Lung (tissue), 12 donors: ENCODE data around the gene TBKBP1. TPM values are rescaled to one million over a fixed set of nuclear protein-coding genes. Genes with fewer than 3 reads are reported as not detected.

ENCODE experiments used
- ATAC-seq: fragments of 200-7000 bp; cut with Tn5 transposase; one replicate; pipeline ENCODE4 v1.9.1; 2020; ENCODE audit warnings: moderate number of reproducible peaks; ENCODE audit not compliant: insufficient read depth, low FRiP score
- DNase-seq, 3 donors: peaks; one replicate each; pipeline ENCODE4 v3.0.0-alpha.2; 2013 to 2017
- H3K27ac ChIP-seq, 2 donors: one replicate each; pipeline ENCODE4 v1.5.1; 2013; ENCODE audit warnings: mild to moderate bottlenecking in 2 of 2, moderate library complexity in 2 of 2, control low read depth in 1 of 2, inconsistent platforms in 1 of 2, low read depth in 1 of 2, low read length in 1 of 2
- H3K27me3 ChIP-seq, 3 donors: one replicate each; pipeline ENCODE4 v1.5.1; 2013; ENCODE audit warnings: low read length in 2 of 3; ENCODE audit not compliant: control insufficient read depth in 3 of 3, insufficient read depth in 3 of 3
- H3K36me3 ChIP-seq, 4 donors: one replicate each; pipeline ENCODE4 v1.5.1; 2013; ENCODE audit warnings: low read length in 4 of 4, mild to moderate bottlenecking in 1 of 4, moderate library complexity in 1 of 4; ENCODE audit not compliant: control insufficient read depth in 4 of 4, insufficient read depth in 4 of 4
- H3K4me1 ChIP-seq, 5 donors: one replicate each; pipeline ENCODE4 v1.5.1; 2013; ENCODE audit warnings: low read length in 5 of 5, mild to moderate bottlenecking in 2 of 5, moderate library complexity in 1 of 5; ENCODE audit not compliant: control insufficient read depth in 5 of 5, insufficient read depth in 5 of 5
- H3K4me3 ChIP-seq: one replicate; pipeline ENCODE4 v1.5.1; 2013; ENCODE audit warnings: mild to moderate bottlenecking, control low read depth, moderate library complexity
- H3K9ac ChIP-seq, 2 donors: one replicate each; pipeline ENCODE4 v1.5.1; 2013; ENCODE audit warnings: low read length in 2 of 2, control low read depth in 1 of 2; ENCODE audit not compliant: insufficient read depth in 1 of 2
- H3K9me3 ChIP-seq, 4 donors: one replicate each; pipeline ENCODE4 v1.5.1; 2013; ENCODE audit warnings: low read length in 3 of 4, mild to moderate bottlenecking in 1 of 4, moderate library complexity in 1 of 4; ENCODE audit not compliant: control insufficient read depth in 4 of 4, insufficient read depth in 3 of 4
- WGBS, 2 donors: extraction: QIAGEN DNeasy Blood & Tissue Kit; methylation state at CpG; one replicate each; pipeline ENCODE4 v1.1.7; 2013; 5-methylcytosine and 5-hydroxymethylcytosine counted together
- polyA plus RNA-seq, 2 donors: library from polyadenylated mRNA; stranded (reverse); fragments of 200-250 nt; gene quantifications; one replicate each; pipeline ENCODE4 v1.2.1, GENCODE V29; 2013
- total RNA-seq, 2 donors: library from RNA; depleted of rRNA in 1 of 2; stranded (reverse); fragments of >200 nt in 1 of 2; gene quantifications; one replicate each; pipeline ENCODE4 v1.2.1, GENCODE V29; 2014 to 2021
- TF ChIP-seq, protein P1 (sequence below): IDR thresholded peaks from 2 replicates; pipeline ENCODE4 v1.5.1; 2012; ENCODE audit warnings: mild to moderate bottlenecking; ENCODE audit errors: control extremely low read depth, extremely low read depth
- donor health status: control.
- donor health status: control.
- donor health status: Bipolar disorder and iron deficiency.
- donor health status: healthy.
- donor health status: DM: yes; HTN: yes; CAD: no.

Gene TBKBP1
- total and polyA plus RNA-seq, 4 donors: 9.0 to 14.0 (median 12.1) TPM

DNA sequence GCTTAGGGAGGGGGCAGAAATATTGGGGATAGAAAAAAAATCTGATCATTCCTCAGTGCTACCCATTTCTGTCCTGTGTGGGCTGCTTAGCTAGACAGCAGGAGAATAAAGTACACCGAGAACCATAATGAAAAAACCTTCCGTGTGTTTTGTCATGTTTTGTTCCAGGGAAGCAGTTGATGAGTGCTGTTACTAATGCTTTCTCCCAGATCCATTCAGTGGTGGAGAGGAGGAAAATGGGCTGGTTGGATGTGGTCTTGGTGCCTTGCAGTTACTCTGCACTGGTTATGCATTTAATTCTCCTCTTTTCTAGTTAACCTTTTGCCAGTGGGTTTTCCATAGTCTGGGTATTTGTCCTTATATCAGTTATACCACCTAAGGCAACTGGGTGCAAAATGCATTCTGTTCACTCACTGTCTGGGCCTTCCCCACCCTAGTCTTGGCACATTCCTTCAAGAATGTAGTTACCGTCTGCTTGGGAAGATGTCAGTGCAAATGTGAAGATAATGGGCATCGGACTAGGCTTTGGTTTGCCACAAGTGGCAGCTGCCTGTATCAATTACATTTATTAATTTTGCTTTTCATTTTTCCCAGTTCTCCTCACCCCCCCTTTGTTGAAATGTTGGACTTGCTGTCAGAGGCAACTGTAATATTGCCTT is 9.3 kb upstream of the TBKBP1 start:
- H3K27ac ChIP-seq: no peak overlapping the region
- H3K4me1 ChIP-seq: peaks cover 0 to 17% (median 3%) of the 10 kb centered on the region in 5 donors
- WGBS, 2 donors: 91 to 92% methylated on average over 4 of the region's 4 CpGs
- H3K9me3 ChIP-seq: no peaks in the 10 kb centered on the region
- no peak overlapping the region for H3K4me3 ChIP-seq
- DNase-seq (no peak), ATAC-seq (no peak)
- H3K27me3 ChIP-seq: no peaks in the 10 kb centered on the region
- peaks cover 20 to 46% (median 25%) of the 10 kb centered on the region in 4 donors for H3K36me3 ChIP-seq
- TF ChIP-seq, protein P1, sequence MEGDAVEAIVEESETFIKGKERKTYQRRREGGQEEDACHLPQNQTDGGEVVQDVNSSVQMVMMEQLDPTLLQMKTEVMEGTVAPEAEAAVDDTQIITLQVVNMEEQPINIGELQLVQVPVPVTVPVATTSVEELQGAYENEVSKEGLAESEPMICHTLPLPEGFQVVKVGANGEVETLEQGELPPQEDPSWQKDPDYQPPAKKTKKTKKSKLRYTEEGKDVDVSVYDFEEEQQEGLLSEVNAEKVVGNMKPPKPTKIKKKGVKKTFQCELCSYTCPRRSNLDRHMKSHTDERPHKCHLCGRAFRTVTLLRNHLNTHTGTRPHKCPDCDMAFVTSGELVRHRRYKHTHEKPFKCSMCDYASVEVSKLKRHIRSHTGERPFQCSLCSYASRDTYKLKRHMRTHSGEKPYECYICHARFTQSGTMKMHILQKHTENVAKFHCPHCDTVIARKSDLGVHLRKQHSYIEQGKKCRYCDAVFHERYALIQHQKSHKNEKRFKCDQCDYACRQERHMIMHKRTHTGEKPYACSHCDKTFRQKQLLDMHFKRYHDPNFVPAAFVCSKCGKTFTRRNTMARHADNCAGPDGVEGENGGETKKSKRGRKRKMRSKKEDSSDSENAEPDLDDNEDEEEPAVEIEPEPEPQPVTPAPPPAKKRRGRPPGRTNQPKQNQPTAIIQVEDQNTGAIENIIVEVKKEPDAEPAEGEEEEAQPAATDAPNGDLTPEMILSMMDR: no peak
- no peak overlapping the region for H3K9ac ChIP-seq

DNA sequence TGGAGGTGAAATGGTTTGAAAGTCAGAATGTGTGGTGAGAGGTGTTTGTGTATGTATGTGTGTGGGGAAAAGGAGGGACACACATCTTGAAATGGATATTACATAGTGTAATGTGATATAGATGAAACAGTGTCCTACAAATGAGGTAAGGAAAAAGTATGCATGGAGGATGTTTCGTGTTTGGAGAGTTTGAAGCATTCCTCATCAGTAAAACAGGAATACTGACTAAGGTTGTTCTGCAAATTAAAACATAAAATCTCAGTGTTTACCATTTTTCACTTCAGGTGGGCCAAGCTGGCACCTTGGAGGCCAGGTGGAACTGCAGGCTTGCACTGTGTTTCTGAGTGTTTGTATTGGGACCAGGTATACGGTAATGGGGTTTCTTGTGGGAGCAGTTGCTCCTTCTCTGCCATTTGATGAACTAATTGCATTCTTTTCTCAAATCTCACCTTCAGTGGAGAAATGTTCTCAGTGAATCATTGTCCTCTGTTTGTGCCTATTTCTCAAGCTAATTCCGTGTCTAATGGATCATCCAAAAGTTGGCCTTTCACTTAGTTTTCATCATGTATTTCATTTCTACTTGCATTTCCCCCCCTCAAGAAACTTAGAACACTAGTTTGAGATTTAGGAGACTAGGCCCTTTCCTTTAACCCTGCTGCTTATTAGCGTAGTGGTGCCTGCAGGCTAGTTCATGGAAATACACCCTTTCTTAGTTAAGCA is 8.2 kb upstream of the TBKBP1 start:
- H3K9ac ChIP-seq: peak overlapping the region in 1 of 2 donors; percentile 13
- no peak overlapping the region for H3K27ac ChIP-seq
- no peak for DNase-seq

DNA sequence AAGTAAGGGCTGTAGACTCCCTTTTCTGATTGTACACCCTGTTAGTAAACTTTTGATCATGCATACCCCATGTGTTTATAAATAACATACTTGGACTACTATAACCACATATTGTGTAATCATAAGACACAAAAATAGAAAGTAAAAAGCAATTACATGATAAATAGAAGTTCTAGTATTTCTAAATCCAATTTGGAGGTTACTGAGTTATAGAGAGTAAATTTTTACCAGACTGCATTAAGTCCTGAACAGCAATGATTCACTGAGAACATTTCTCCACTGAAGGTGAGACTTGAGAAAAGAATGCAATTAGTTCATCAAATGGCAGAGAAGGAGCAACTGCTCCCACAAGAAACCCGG is 7.7 kb upstream of the TBKBP1 start:
- Histone ChIP-seq H3K4me1 (peaks cover 0 to 17% (median 3%) of the 10 kb centered on the region in 5 donors), H3K4me3 (no peak overlapping the region), H3K27me3 (no peaks in the 10 kb centered on the region), H3K9me3 (no peaks in the 10 kb centered on the region), H3K9ac (peak overlapping the region in 1 of 2 donors; percentile 13), H3K36me3 (peaks cover 11 to 34% (median 15%) of the 10 kb centered on the region in 4 donors), H3K27ac (no peak overlapping the region)
- 72 to 77% methylated on average over 1 of the region's 1 CpG for WGBS, 2 donors
- ATAC-seq (no peak), DNase-seq (peak in 1 of 3 donors; percentile 31)
- TF ChIP-seq, protein P1: no peak

More for the DNA sequence above, 8.2 kb upstream of the TBKBP1 start:
- H3K36me3 ChIP-seq: peaks cover 11 to 36% (median 16%) of the 10 kb centered on the region in 4 donors
- TF ChIP-seq, protein P1: no peak
- H3K27me3 ChIP-seq: no peaks in the 10 kb centered on the region
- WGBS, 2 donors: 88% methylated on average over 4 of the region's 4 CpGs
- no peak for ATAC-seq
- peaks cover 0 to 17% (median 3%) of the 10 kb centered on the region in 5 donors for H3K4me1 ChIP-seq
- H3K9me3 ChIP-seq: no peaks in the 10 kb centered on the region
- no peak overlapping the region for H3K4me3 ChIP-seq
